Adrenal gland (tissue), 5 donors: ENCODE measurements around the gene RLF.

Source experiments
- POLR2A ChIP-seq, 2 donors: fragments of 450-650 bp; IDR thresholded peaks; one replicate each; pipeline ENCODE4 v1.6.1; 2017; ENCODE audit warnings: antibody characterized with exemption in 2 of 2, mild to moderate bottlenecking in 2 of 2, moderate library complexity in 1 of 2
- TF ChIP-seq, protein P1 (sequence below), 6 experiments: fragments of 450-650 bp in 4 of 6; fragments of 200-600 bp in 2 of 6; sonication (generic) in 1 of 6; IDR thresholded peaks; 1 replicate in 5 of 6; 2 replicates in 1 of 6; pipeline versions ENCODE4 v1.5.1 to v1.8.0; 2016 to 2021; ENCODE audit warnings: antibody characterized with exemption in 6 of 6, mild to moderate bottlenecking in 2 of 6, moderate library complexity in 1 of 6
- donor health status: DM: no; HTN: no; CAD: no.

DNA sequence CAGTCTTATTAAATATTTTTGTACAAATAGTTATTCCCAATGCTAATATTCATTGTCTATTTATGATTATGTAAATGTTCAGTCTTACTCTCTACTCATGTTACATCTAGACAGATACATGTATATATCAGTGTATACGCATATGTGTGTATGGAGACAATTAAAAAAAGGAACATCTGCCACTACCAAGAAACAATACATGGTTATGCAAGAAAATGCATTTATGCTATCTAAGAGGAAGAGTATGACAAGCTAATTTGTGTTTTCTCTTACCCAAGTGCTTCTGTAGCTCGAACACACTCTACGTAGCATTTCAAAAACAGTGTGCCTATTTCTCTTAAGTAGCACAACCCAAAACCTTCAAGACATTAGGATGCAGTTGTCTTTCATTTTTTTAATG, 6.1 kb upstream of the RLF start:
- TF ChIP-seq, protein P1, sequence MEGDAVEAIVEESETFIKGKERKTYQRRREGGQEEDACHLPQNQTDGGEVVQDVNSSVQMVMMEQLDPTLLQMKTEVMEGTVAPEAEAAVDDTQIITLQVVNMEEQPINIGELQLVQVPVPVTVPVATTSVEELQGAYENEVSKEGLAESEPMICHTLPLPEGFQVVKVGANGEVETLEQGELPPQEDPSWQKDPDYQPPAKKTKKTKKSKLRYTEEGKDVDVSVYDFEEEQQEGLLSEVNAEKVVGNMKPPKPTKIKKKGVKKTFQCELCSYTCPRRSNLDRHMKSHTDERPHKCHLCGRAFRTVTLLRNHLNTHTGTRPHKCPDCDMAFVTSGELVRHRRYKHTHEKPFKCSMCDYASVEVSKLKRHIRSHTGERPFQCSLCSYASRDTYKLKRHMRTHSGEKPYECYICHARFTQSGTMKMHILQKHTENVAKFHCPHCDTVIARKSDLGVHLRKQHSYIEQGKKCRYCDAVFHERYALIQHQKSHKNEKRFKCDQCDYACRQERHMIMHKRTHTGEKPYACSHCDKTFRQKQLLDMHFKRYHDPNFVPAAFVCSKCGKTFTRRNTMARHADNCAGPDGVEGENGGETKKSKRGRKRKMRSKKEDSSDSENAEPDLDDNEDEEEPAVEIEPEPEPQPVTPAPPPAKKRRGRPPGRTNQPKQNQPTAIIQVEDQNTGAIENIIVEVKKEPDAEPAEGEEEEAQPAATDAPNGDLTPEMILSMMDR (IDR thresholded peaks at IDR 0.05) = no peak
- no peak for TF ChIP-seq POLR2A (IDR thresholded peaks at IDR 0.05)
